H1 (cell line): ENCODE data around the gene CAVIN1. TPM values are rescaled to one million over a fixed set of nuclear protein-coding genes. Genes with fewer than 3 reads are reported as not detected.
A peak's percentile ranks its signal among the peaks of the same experiment; 100 is the strongest.

Experiments used
- CTCF ChIA-PET: fragments of 300-600 bp; sonication (Branson Sonifier 250); formaldehyde crosslinking; loops from one replicate; lab custom pipeline; 2021; ENCODE audit not compliant: partially characterized antibody; lab: Charles Lee
- POLR2A ChIA-PET: fragments of 300-600 bp; sonication (Branson Sonifier 250); formaldehyde crosslinking; loops from one replicate; lab custom pipeline; 2021; ENCODE audit warnings: inconsistent platforms; ENCODE audit not compliant: partially characterized antibody; lab: Charles Lee
- DNase-seq, 2 experiments: peaks; one replicate each; pipeline versions ENCODE4 v3.0.0 to v3.0.0-alpha.2; 2010 to 2022; ENCODE audit warnings: low spot score in 2 of 2, low read depth in 1 of 2, mixed read lengths in 1 of 2
- FAIRE-seq: peaks from 2 replicates; lab custom pipeline; 2011; peaks lifted over from hg19 to GRCh38; lab: Jason Lieb, UNC
- H2AFZ ChIP-seq: 2 replicates; pipeline ENCODE4 v1.8.1; 2012; ENCODE audit warnings: low read length, inconsistent platforms
- H2AK5ac ChIP-seq: 2 replicates; pipeline ENCODE4 v1.6.1; 2013; ENCODE audit warnings: low read depth, low read length
- H2BK120ac ChIP-seq: replicated peaks from 2 replicates; pipeline ENCODE3; 2013; ENCODE audit warnings: low read depth, low read length, inconsistent platforms
- H2BK12ac ChIP-seq: 2 replicates; pipeline ENCODE4 v1.6.1; 2013; ENCODE audit warnings: low read depth, low read length
- H2BK15ac ChIP-seq: 2 replicates; pipeline ENCODE4 v1.6.1; 2013; ENCODE audit warnings: low read length
- H2BK20ac ChIP-seq: 2 replicates; pipeline ENCODE4 v1.6.1; 2013; ENCODE audit warnings: low read length
- H2BK5ac ChIP-seq: 2 replicates; pipeline ENCODE4 v1.6.1; 2013; ENCODE audit warnings: low read depth, low read length
- H3K14ac ChIP-seq: 2 replicates; pipeline ENCODE4 v1.6.1; 2013; ENCODE audit warnings: inconsistent platforms; ENCODE audit not compliant: insufficient read length
- H3K18ac ChIP-seq: 2 replicates; pipeline ENCODE4 v1.6.1; 2013; ENCODE audit warnings: low read length; ENCODE audit errors: extremely low read depth
- H3K23ac ChIP-seq: 2 replicates; pipeline ENCODE4 v1.6.1; 2013; ENCODE audit warnings: inconsistent platforms; ENCODE audit not compliant: insufficient read length
- H3K23me2 ChIP-seq: 2 replicates; pipeline ENCODE4 v1.6.1; 2013; ENCODE audit warnings: low read depth, low read length
- H3K27ac ChIP-seq: 2 replicates; pipeline ENCODE4 v1.6.1; 2011; ENCODE audit warnings: low read depth, low read length, inconsistent platforms
- H3K27me3 ChIP-seq, 4 experiments: replicated peaks in 1 of 4; 1 replicate in 1 of 4; 2 replicates in 3 of 4; pipeline versions ENCODE4 v1.6.1 to v1.8.1; 2011 to 2013; ENCODE audit warnings: low read length in 3 of 4, mild to moderate bottlenecking in 3 of 4, inconsistent platforms in 2 of 4, mixed read lengths in 2 of 4, moderate library complexity in 1 of 4; ENCODE audit not compliant: control insufficient read depth in 3 of 4, insufficient read depth in 3 of 4; ENCODE audit errors: extremely low read depth in 1 of 4
- H3K36me3 ChIP-seq, 4 experiments: 2 replicates each; pipeline versions ENCODE4 v1.6.1 to v1.8.1; 2011 to 2013; ENCODE audit warnings: mild to moderate bottlenecking in 4 of 4, low read length in 3 of 4, moderate library complexity in 2 of 4, control low read depth in 1 of 4, inconsistent platforms in 1 of 4; ENCODE audit not compliant: insufficient read depth in 4 of 4, control insufficient read depth in 2 of 4
- H3K4ac ChIP-seq: replicated peaks from 2 replicates; pipeline ENCODE3; 2013; ENCODE audit warnings: low read length, low read depth, mixed read lengths, inconsistent platforms; ENCODE audit not compliant: insufficient read length
- H3K4me1 ChIP-seq, 4 experiments: replicated peaks in 1 of 4; 1 replicate in 1 of 4; 2 replicates in 3 of 4; pipeline versions ENCODE4 v1.6.1 to v1.8.1; 2011 to 2013; ENCODE audit warnings: low read length in 3 of 4, inconsistent platforms in 2 of 4, mixed read lengths in 1 of 4; ENCODE audit not compliant: insufficient read depth in 4 of 4, control insufficient read depth in 3 of 4
- H3K4me2 ChIP-seq, 2 experiments: 2 replicates each; pipeline versions ENCODE4 v1.6.1 to v1.8.1; 2011 to 2013; ENCODE audit warnings: low read depth in 2 of 2, low read length in 2 of 2, control low read depth in 1 of 2, inconsistent platforms in 1 of 2, mild to moderate bottlenecking in 1 of 2; ENCODE audit not compliant: insufficient read depth in 1 of 2
- H3K4me3 ChIP-seq, 4 experiments: fragments of 200-600, 300-600 bp in 1 of 4; sonication (generic), shearing (Covaris generic), sonication (Bioruptor Twin) in 1 of 4; 2 replicates each; pipeline versions ENCODE4 v1.5.1 to v1.8.1; 2011 to 2016; ENCODE audit warnings: low read length in 4 of 4, low read depth in 3 of 4, control low read depth in 2 of 4, inconsistent platforms in 2 of 4, mild to moderate bottlenecking in 2 of 4, mixed read lengths in 1 of 4, moderate library complexity in 1 of 4; ENCODE audit not compliant: insufficient read depth in 2 of 4; ENCODE audit errors: extremely low read depth in 1 of 4
- H3K56ac ChIP-seq: replicated peaks from 2 replicates; pipeline ENCODE3; 2013; ENCODE audit warnings: low read depth, mild to moderate bottlenecking, mixed read lengths, low read length, inconsistent platforms; ENCODE audit not compliant: insufficient read length
- H3K79me1 ChIP-seq: 2 replicates; pipeline ENCODE4 v1.6.1; 2013; ENCODE audit warnings: low read depth, low read length, control low read depth
- H3K79me2 ChIP-seq, 2 experiments: 2 replicates each; pipeline versions ENCODE4 v1.6.1 to v1.8.1; 2012 to 2013; ENCODE audit warnings: low read length in 2 of 2, mild to moderate bottlenecking in 2 of 2, inconsistent platforms in 1 of 2; ENCODE audit not compliant: insufficient read depth in 2 of 2, control insufficient read depth in 1 of 2
- H3K9ac ChIP-seq, 4 experiments: replicated peaks in 1 of 4; 1 replicate in 1 of 4; 2 replicates in 3 of 4; pipeline versions ENCODE4 v1.6.1 to v1.8.1; 2011 to 2013; ENCODE audit warnings: low read depth in 3 of 4, low read length in 3 of 4, control low read depth in 2 of 4, mild to moderate bottlenecking in 2 of 4, moderate library complexity in 2 of 4, inconsistent platforms in 1 of 4; ENCODE audit errors: extremely low read depth in 1 of 4
- H3K9me3 ChIP-seq, 2 experiments: 2 replicates each; pipeline versions ENCODE4 v1.6.1 to v1.8.1; 2012 to 2013; ENCODE audit warnings: mild to moderate bottlenecking in 2 of 2, moderate library complexity in 2 of 2, control low read depth in 1 of 2, inconsistent platforms in 1 of 2, low read depth in 1 of 2, low read length in 1 of 2, mixed read lengths in 1 of 2; ENCODE audit not compliant: insufficient read depth in 2 of 2
- H4K20me1 ChIP-seq, 2 experiments: replicated peaks in 1 of 2; 2 replicates each; pipeline versions ENCODE3 to v1.8.1; 2011 to 2013; ENCODE audit warnings: inconsistent platforms in 2 of 2, low read length in 2 of 2, mild to moderate bottlenecking in 1 of 2; ENCODE audit not compliant: insufficient read depth in 2 of 2, control insufficient read depth in 1 of 2
- H4K5ac ChIP-seq: 2 replicates; pipeline ENCODE4 v1.6.1; 2013; ENCODE audit warnings: low read length, low read depth, mixed read lengths, inconsistent platforms; ENCODE audit not compliant: insufficient read length
- H4K8ac ChIP-seq: 2 replicates; pipeline ENCODE4 v1.8.0; 2013; ENCODE audit warnings: mild to moderate bottlenecking, moderate library complexity, low read length, inconsistent platforms; ENCODE audit not compliant: insufficient read depth; ENCODE audit errors: extremely low read depth
- H4K91ac ChIP-seq: replicated peaks from 2 replicates; pipeline ENCODE3; 2013; ENCODE audit warnings: low read length, mixed read lengths, inconsistent platforms; ENCODE audit not compliant: insufficient read length
- ASH2L ChIP-seq: fragments of 200-600, 300-600 bp; sonication (generic); IDR thresholded peaks from one replicate; pipeline ENCODE4 v1.7.1; 2017; ENCODE audit warnings: low read length
- BRCA1 ChIP-seq: IDR thresholded peaks from 2 replicates; pipeline ENCODE4 v1.6.1; 2012; ENCODE audit warnings: low read depth, low read length, improper control_type of control experiment
- CHD2 ChIP-seq: IDR thresholded peaks from 2 replicates; pipeline ENCODE4 v1.6.1; 2012; ENCODE audit warnings: low read length, improper control_type of control experiment
- FOSL1 ChIP-seq: IDR thresholded peaks from 2 replicates; pipeline ENCODE4 v1.6.1; 2011; ENCODE audit warnings: mild to moderate bottlenecking, low read depth, low read length, moderate library complexity; ENCODE audit not compliant: insufficient read depth
- GTF2F1 ChIP-seq: IDR thresholded peaks from 2 replicates; pipeline ENCODE4 v1.6.1; 2012; ENCODE audit warnings: low read depth, low read length, improper control_type of control experiment, borderline replicate concordance
- HDAC2 ChIP-seq, 2 experiments: fragments of 300-600 bp in 1 of 2; sonication (generic) in 1 of 2; IDR thresholded peaks; 2 replicates each; pipeline ENCODE4 v1.6.1; 2011 to 2012; ENCODE audit warnings: low read depth in 2 of 2, low read length in 2 of 2, mild to moderate bottlenecking in 2 of 2, moderate library complexity in 2 of 2, borderline replicate concordance in 1 of 2, inconsistent platforms in 1 of 2
- KDM4A ChIP-seq: IDR thresholded peaks from one replicate; pipeline ENCODE4 v1.7.1; 2012; ENCODE audit warnings: low read depth, mild to moderate bottlenecking, moderate library complexity, low read length, inconsistent platforms; ENCODE audit not compliant: severe bottlenecking
- NANOG ChIP-seq: IDR thresholded peaks from 2 replicates; pipeline ENCODE4 v1.6.1; 2011; ENCODE audit warnings: low read length, low read depth, mild to moderate bottlenecking, inconsistent platforms; ENCODE audit not compliant: insufficient read depth, poor library complexity, severe bottlenecking
- NRF1 ChIP-seq: IDR thresholded peaks from 2 replicates; pipeline ENCODE4 v1.6.1; 2011; ENCODE audit warnings: mild to moderate bottlenecking, low read depth, low read length, improper control_type of control experiment
- RNF2 ChIP-seq: fragments of 200-900, 300-1000 bp; sonication (generic); IDR thresholded peaks from 2 replicates; pipeline ENCODE4 v1.7.1; 2016; ENCODE audit warnings: borderline replicate concordance, low read depth, mild to moderate bottlenecking, antibody characterized with exemption, low read length; ENCODE audit not compliant: poor library complexity, severe bottlenecking; ENCODE audit errors: missing control alignments
- WGBS, 2 experiments: shearing (Covaris generic) in 1 of 2; methylation state at CpG; one replicate each; pipeline versions ENCODE4 v1.1.6 to v1.1.7; 2013 to 2015; ENCODE audit warnings: low lambda C conversion rate in 2 of 2, mixed read lengths in 2 of 2, inconsistent platforms in 1 of 2, low coverage in 1 of 2, missing lambda C conversion rate in 1 of 2; ENCODE audit not compliant: insufficient replicate concordance in 2 of 2, insufficient coverage in 1 of 2, insufficient read length in 1 of 2; ENCODE audit errors: extremely low coverage in 1 of 2, missing lambda C conversion rate in 1 of 2; 5-methylcytosine and 5-hydroxymethylcytosine counted together
- polyA plus RNA-seq, 7 experiments: library from polyadenylated mRNA; depleted of rRNA in 3 of 7; stranded (reverse) in 5 of 7; unstranded in 2 of 7; fragments of >200 nt in 5 of 7; fragments of 200-250 nt in 2 of 7; gene quantifications; 1 replicate in 5 of 7; 2 replicates in 1 of 7; 4 replicates in 1 of 7; pipeline versions ENCODE4 v1.2.1 to v1.2.3, GENCODE V29; 2011 to 2013; ENCODE audit warnings: missing spikeins in 2 of 7, mixed read lengths in 2 of 7
- total RNA-seq: library from RNA; stranded (reverse); fragmentation: NEBNext Ultra II Directional; extraction: Animal tissue kit (Norgen Biotek cat#: 25700); gene quantifications from 2 replicates; pipeline ENCODE4 v1.2.1, GENCODE V29; 2021

Gene CAVIN1
- total and polyA plus RNA-seq, 2 of the 8 experiments (the other 6 are each of a cell fraction or from before 2014, with no cell fraction given): 16.2 to 41.6 TPM

DNA sequence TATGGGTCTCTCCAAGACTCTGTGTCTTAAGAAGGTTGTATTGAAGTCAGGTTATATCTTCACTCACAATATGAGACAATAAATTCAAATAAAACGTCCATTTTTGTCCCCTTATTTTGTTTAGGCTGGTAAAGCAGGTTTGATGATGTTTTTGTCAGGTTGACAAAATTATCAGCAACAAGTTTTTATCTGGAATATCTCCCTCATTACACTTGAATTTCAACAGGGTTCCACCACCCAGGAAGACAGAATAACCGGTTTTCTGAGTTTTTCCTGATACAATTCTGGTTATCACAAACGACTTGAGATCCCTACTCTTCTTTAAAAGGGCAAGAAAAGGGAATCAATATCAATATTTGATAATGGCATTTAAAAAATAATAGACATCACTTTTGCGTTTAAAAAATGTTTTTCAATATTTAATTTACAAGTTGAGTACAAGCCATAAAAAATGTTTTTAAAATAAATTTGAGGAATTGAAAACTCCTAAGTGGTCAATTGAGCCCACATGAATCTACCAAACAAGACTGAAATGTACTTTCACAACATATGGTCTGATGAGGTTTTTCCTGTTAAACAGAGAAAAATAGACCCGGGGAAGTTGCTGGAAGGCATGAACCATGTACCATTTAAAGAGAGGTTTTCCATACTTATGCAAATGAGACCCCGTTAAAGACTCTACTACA is 34.2 kb upstream of the CAVIN1 start:
- Histone ChIP-seq H3K18ac (no peak overlapping the region), H3K36me3 (peaks cover 0 to 6% (median 3%) of the 10 kb centered on the region in 4 experiments; a peak in 3 of 8 replicates), H3K23me2 (peaks cover 2% of the 10 kb centered on the region), H3K79me1 (no peaks in the 10 kb centered on the region), H3K27ac (no peak overlapping the region), H3K23ac (no peak overlapping the region), H4K91ac (no peak overlapping the region), H3K9me3 (no peaks in the 10 kb centered on the region), H3K4me3 (no peak overlapping the region), H2BK12ac (no peak overlapping the region), H3K9ac (no peak overlapping the region), H3K4me1 (peaks cover 0 to 8% (median 4%) of the 10 kb centered on the region in 4 experiments; a peak in 3 of 7 replicates), H3K27me3 (no peaks in the 10 kb centered on the region), H4K8ac (no peak overlapping the region), H3K56ac (no peak overlapping the region), H2BK15ac (no peak overlapping the region), H4K5ac (peak overlapping the region; percentile 46), H2AK5ac (no peak overlapping the region), H2AFZ (no peak overlapping the region), H2BK20ac (no peak overlapping the region), H4K20me1 (peaks cover 0 to 6% of the 10 kb centered on the region in 2 experiments), H3K4me2 (no peak overlapping the region), H2BK5ac (no peak overlapping the region), H2BK120ac (no peak overlapping the region), H3K79me2 (peaks cover 0 to 17% of the 10 kb centered on the region in 2 experiments; a peak in 2 of 4 replicates), H3K4ac (no peak overlapping the region), H3K14ac (no peak overlapping the region)
- WGBS, 2 experiments: 76% methylated on average over 6 of the region's 6 CpGs; no CpG with 5 or more reads in 1 of the 2 experiments
- no peak for DNase-seq
- no peak for FAIRE-seq
- ChIA-PET CTCF (interaction anchor here (1.4 to 1.7 kb wide), 2 partner anchors 18 to 22 kb away, joined by 3 to 7 read pairs; no protein-coding TSS in a partner anchor), POLR2A (no interaction called here)
- TF ChIP-seq NRF1 (no peak), BRCA1 (no peak), FOSL1 (no peak), ASH2L (no peak), HDAC2 (IDR thresholded peaks at IDR 0.05; ENCODE audit: borderline replicate concordance in 1 of 2, low read depth in 2 of 2, low read length in 2 of 2) (no peak), CHD2 (no peak), NANOG (no peak), GTF2F1 (no peak), RNF2 (no peak), KDM4A (no peak)
